Measurements from ENCODE around the gene C2.
"Not testable (repeated sequence)": the region's sequence is repeated elsewhere in the genome, so short reads cannot be mapped to it uniquely, and the experiment has no call there.

The C2 gene

DNA sequence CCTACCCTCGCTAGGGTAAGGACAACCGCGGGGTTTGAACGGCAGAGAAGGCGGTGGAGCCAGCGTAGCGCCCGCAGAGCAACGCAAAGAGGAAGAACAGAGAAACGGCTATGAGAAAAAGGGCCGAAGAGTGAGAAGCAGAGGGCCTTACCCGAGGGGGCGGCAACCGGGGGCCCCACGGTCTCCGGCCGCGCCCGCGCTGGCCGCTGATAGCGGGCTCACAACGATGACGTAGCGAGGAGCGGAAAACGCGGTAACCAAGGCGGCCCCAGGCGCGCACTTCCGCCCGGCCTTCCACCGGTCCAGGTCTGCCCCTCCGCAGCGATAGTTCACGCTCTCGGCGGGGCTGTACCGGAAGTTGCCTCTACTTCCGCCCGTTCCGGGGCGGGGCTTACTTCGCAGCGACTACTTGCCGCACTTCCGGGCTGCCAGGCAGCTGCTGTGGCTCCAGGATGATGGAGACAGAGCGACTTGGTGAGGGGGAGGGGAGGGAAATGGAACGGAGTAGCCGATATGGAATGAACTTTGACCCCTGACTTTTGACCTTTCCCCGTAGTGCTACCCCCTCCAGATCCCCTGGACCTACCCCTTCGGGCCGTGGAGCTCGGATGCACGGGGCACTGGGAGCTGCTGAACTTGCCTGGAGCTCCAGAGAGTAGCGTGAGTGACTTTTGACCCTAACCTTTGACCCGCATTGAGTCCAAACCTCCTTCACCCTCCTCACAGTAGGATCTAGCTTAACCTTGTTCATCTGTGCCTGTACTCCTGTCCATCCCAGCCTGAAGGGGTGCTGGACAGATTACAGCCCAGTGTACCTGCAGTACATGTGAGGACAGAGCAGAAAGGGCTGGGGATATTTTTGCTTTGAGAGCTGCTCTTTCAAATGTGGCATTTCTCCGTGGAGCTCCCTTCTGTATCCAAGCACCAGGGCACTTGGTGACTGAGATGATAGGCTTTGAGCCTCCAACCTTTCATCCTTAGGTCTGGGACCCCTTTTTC is 31.5 kb downstream of the C2 start, which contains the start of the genes NELFE and SKIC2:
NELFE (minus strand) TSS at position 231 of the 999 bp plus-strand sequence. CDS start 525 bp downstream, outside the sequence.
SKIC2 (plus strand) TSS at position 435 of the 999 bp plus-strand sequence; CDS start at position 453, 18 bp downstream.
- DNase-seq: peak; percentile 97 to 98 (median 98)

DNA sequence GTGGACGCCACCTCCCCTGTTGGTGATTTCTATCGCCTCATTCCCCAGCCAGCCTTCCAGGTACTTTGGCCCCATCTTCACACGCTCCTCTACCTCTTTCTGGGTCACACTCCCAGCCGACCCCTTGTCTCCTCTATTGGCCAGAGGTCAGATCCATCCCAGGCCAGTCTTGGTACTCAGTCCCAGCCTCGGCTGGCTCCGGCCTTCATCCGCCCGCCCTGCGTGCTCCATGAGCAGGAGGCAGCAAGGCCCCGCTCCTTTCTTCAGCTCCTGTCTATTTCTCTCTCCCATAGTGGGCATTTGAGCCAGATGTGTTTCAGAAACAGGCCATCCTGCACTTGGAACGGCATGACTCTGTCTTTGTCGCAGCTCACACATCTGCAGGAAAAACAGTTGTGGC is 34.1 kb downstream of the C2 start:
- no peak for DNase-seq

DNA sequence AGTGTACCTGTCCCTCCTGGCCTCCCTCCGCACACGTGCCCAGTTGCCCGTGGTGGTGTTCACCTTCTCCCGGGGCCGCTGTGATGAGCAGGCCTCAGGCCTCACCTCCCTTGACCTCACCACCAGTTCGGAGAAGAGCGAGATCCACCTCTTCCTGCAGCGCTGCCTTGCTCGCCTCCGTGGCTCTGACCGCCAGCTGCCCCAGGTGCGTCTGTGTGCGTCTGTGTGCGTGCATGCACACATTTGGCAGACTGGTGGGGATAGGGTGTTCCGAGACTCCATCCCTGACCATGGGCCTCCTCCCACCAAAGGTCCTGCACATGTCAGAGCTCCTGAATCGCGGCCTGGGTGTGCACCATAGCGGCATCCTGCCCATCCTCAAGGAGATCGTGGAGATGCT is 36.4 kb downstream of the C2 start:
- DNase-seq: no peak

DNA sequence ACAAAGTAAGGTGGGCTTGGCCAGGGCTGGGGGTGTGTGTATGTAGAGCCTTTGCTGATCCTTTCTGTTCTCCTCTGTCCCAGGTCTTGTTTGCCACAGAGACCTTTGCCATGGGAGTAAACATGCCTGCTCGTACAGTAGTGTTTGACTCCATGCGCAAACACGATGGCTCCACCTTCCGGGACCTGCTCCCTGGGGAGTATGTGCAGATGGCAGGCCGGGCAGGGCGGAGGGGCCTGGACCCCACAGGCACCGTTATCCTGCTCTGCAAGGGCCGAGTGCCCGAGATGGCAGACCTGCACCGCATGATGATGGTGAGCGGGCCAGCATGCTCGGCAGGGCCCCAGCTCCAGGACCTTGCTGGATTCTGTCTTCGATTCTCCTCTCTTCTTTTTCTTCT is 38.2 kb downstream of the C2 start:
- no peak for DNase-seq

DNA sequence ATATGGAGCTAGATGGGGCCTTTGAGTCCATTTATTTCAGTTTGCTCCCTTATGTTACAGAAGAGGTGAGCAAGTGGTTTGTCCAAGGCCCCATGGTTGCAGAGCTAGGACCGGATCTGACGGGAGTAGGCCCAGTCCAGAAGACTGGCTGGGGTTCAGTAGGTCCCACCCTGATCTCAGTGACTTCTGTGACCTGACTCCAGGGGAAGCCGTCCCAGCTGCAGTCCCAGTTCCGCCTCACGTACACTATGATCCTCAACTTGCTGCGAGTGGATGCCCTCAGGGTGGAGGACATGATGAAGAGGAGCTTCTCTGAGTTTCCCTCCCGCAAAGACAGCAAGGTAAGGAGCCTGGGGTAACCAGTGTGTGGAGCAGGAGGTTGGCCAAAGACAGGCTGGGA is 39.0 kb downstream of the C2 start:
- DNase-seq: no peak

DNA sequence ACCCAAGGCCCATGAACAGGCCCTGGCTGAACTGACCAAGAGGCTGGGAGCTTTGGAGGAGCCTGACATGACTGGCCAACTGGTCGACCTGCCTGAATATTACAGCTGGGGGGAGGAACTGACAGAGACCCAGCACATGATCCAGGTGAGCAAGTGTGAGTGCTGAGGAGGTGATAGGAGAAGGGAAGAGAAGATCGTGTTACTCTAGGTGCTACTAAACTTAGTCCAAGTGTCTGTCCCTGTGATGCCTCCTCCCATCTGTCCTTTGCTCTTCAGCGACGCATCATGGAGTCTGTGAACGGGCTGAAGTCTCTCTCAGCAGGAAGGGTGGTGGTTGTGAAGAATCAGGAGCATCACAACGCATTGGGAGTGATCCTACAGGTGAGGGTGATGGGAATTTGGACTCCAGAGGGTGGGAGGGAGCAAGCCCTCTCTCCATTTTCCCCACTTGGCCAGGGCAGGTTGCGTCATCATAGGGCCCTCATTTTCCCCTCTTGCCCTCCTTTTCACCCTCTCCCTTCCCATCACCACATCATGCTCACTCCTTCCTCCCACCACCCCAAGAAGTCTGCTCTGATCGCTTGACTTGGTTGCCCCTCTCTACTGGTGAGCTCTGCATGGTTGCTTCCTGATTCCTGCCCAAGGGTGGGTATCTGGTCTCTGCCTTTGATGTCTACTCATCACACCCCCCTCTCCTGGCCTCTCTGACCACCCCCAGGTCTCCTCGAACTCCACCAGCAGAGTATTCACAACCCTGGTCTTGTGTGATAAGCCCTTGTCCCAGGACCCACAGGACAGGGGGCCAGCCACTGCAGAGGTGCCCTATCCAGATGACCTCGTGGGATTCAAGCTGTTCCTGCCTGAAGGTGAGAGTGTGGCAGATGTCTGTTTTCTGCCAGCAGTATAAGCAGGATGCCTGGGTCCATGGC is 39.7 kb downstream of the C2 start:
- no peak for DNase-seq

DNA sequence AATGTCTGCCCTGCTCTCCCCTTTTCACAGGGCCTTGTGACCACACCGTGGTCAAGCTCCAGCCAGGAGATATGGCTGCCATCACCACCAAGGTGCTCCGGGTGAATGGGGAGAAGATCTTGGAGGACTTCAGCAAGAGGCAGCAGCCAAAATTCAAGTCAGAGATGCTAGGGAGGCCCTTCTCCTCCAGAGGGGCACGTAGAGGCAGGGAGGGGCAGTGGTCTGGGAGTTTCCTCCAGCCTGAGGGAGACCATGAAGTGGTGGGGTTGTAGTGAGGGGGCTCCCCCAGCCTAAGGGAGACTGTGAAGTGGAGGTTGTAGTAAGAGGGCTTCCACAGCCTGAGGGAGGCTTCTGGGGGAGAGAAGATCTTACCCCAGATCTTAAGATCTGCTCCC is 40.4 kb downstream of the C2 start:
- no peak for DNase-seq

DNA sequence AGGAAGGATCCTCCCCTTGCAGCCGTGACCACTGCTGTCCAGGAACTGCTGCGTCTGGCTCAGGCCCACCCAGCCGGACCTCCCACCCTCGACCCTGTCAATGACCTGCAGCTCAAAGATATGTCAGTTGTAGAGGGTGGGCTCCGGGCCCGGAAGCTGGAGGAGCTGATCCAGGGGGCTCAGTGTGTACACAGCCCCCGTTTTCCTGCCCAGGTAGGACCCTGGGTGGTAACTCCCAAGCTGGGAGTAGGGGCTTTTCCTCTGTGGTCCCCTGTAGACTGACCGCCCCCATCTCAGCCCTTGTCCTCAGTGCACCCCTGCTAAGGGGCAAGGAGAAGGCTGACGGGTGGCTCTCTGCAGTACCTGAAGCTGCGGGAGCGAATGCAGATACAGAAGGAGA is 40.8 kb downstream of the C2 start:
- DNase-seq: no peak

DNA sequence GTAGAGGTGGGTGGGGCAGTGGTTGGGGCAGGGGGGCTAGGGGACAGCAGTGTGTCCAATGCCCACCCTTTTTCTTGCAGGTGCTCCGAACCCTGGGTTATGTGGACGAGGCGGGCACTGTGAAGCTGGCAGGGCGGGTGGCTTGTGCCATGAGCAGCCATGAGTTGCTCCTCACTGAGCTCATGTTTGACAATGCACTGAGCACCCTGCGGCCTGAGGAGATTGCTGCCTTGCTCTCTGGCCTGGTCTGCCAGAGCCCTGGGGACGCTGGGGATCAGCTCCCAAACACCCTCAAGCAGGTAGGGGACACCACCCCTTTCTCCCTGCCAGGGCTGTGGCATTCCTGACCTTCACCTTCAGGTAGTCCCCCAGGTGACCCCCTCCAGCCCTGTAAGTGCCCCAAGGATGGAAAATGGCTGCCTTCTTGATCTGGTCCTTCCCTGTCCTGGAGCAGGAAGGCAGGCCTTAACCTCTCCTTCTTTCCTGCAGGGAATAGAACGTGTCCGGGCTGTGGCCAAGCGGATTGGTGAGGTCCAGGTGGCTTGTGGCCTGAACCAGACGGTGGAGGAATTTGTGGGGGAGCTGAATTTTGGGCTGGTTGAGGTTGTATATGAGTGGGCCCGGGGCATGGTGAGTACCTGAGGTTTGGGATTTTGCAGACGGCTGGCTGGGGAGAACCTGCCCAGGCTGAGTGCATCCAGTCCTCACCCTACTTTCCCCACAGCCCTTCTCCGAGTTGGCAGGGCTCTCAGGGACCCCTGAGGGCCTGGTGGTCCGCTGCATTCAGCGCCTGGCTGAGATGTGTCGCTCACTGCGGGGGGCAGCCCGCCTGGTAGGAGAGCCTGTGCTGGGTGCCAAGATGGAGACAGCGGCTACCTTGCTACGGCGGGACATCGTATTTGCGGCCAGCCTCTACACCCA is 41.5 kb downstream of the C2 start:
- DNase-seq: no peak

DNA sequence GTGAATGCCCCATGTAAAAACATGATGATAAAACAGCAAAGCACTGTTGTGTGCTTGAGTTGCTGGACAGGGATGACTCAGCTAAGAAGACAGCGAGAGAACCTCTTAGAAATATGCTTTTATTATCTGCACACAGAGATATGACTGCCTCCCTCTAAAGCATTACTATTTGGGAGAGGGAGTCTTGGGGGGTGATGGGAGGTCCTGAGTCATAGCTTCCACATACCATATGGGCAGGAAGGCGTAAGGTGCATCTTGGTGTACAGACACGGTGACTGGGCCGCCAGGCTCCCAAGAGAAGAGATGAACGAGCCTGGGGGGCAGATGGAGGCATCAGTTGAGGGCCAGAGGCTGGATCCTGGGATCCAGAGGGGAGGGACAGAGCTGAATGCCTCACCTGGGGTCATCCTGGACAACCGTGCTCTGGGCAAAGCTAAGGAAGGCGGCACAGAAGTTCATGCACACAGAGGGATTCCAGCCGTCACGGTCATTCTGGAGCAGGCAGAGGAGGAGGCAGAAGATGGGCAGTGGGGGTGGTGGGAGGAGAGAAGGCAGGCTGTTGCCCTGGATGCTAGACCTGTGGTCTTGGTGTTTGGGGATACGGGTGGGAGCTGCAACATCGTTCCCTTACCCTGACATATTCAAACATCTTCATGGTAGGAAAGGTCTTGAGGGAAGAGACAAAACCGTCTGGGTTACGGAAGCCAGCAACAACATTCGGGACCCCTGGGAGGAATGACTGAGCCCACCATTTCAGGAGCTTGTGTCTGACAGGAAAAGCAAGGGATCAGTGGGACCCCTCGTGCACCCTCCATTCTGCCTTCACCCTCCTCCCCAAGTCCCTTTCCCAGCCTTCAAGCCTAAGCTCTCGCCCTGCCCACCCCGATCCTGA is 42.4 kb downstream of the C2 start:
- DNase-seq: no peak

DNA sequence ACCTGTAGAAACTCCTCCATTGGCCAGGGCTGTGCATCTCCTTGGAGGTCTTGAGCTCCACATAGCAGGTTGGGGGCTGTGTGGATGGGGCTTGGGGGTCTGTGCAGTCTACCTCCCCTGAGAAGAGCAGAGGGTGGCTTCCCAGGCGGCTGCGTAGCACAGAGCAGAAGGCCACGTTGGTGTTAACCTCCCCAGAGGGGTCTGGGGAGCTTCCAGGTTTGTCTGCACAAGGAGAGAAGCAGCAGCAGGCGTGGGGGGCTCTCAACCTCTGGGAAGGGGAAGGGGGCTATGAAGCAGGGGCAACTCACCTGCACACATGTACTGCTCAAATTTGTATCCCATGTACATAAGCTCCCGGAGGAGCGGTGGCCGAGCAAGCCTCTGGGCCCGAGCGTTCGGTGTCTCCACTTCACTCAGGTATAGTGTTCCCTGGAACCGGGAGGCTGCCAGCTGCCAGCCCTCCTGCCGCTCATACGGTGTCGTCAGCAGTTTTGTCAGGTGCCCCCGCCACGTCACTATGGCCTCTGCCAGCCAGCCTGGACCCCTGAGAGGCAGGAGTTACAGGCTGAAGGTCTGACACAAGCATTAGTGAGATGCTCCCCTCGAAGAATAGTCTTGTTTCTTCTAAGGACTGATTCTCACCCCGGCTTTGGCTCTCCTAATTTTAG is 43.2 kb downstream of the C2 start:
- DNase-seq: no peak

DNA sequence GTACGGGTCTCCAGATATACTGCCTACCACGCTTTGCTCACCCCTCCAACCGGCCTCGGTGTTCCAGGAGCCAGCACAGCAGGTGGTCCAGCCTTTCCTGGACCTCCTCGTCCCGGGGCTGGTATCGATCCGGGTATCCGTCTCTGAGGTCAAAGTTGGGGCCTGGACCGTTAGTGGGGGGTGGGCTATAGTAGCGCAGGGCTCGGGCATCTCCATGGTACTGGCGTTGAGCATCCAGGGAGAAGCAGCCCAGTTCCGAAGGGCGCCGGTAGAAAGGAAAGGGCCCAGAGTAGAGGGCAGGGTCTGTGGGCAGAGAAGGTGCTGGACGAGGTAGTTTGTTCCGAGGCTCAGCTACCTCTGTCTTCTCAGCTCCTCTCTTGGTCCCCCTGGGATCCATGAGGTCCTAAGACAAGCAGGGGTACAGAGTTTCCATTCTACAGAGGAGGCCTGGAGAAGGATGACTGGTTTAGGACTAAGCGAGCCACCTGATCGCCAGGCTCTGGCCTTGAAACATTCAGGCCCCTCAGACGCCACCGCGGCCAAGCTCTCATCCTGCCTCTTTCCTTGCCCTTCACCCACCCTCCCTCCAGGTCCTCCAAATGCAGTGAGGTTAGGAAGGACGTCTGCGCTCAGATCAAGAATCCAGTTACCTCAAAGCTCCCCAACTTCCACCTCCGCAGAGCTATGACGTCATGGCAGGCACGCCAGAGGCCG is 43.9 kb downstream of the C2 start:
- DNase-seq: no peak

DNA sequence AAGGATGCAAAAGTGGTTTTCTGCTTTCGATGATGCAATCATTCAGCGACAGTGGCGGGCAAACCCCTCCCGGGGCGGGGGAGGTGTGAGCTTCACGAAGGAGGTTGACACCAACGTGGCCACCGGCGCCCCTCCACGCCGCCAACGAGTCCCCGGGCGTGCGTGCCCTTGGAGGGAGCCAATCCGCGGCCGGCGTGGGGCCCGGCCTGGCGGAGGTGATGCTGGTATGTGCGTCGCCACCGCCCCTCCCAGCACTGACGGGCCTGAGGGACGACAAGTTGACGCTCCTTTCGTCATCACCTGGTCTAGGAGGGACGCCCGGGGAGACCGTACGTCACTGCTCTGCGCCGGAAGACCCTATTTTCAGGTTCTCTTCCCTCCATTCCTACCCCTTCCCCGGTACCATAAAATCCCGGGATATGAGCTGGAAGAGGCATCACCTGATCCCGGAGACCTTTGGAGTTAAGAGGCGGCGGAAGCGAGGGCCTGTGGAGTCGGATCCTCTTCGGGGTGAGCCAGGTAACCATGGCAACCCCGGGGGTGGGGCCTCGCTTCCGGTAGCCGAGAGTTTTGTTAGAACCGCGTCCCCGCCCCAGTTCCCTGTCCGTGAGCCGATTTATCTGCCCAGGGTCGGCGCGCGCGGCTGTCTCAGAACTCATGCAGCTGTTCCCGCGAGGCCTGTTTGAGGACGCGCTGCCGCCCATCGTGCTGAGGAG is 44.6 kb downstream of the C2 start, which contains the start of gene DXO:
DXO (minus strand) TSS at position 146 of the 716 bp plus-strand sequence. CDS start 463 bp downstream, outside the sequence.
- peak; percentile 93 to 94 (median 94) for DNase-seq

DNA sequence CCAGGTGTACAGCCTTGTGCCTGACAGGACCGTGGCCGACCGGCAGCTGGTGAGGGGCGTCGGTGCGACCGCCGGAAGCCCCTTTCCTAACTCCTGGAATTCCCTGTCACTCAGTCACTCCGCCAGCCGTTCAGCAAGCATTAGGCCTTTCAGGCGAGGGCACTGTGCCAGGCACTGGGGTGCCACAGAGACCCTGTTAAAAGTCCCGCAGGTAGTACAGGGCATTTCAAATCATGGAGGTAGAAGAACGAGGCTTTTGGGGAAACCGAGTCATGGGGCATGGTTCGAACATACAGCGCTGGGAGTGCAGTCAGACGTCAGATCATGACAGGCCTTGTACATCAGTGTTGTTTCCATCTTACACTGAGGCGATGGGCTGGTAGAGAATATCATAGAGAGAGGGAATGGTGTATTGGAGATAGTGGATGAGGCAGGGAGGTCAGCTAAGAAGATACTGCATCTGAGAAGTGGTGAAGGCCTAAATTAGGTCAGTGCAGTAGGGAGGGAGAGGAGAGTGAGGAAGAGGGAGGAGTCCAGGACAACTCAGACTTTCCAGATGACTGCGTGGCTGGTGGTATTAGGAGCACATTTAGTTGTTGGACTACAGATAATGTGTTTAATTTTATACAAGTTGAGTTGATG is 45.3 kb downstream of the C2 start:
- DNase-seq: no peak

DNA sequence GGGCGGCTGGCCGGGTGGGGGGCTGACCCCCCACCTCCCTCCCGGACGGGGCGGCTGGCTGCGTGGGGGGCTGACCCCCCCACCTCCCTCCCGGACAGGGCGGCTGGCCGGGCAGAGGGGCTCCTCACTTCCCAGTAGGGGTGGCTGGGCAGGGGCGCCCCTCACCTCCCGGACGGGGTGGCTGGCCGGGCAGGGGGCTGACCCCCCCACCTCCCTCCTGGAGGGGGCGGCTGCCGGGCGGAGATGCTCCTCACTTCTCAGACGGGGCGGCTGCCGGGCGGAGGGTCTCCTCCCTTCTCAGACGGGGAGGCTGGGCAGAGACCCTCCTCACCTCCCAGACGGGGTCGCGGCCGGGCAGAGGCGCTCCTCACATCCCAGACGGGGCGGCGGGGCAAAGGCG is 48.5 kb downstream of the C2 start:
- DNase-seq: not testable (repeated sequence)

DNA sequence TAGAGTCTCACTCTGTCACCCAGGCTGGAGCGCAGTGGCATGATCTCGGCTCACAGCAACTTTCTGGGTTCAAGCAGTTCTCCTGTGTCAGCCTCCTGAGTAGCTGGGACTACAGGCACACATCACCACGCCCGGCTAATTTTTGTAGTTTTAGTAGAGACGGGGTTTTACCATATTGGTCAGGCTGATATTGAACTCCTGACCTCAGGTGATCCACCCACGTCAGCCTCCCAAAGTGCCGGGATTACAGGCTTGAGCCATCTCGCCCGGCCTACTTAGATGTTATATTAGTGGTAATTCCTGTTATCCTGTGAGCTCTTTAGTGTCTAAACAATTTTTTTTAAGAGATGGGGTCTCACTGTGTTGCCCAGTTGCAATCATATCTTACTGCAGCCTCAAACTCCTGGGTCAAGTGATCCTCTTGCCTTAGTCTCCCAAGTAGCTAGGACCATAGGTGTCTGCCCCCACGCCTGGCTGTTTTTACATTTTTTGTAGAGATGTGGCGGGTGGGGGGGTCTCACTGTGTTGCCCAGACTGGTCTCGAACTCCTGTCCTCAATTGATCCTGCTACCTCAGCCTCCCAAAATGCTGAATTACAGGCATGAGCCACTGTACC is 50.4 kb downstream of the C2 start:
- no peak for DNase-seq

DNA sequence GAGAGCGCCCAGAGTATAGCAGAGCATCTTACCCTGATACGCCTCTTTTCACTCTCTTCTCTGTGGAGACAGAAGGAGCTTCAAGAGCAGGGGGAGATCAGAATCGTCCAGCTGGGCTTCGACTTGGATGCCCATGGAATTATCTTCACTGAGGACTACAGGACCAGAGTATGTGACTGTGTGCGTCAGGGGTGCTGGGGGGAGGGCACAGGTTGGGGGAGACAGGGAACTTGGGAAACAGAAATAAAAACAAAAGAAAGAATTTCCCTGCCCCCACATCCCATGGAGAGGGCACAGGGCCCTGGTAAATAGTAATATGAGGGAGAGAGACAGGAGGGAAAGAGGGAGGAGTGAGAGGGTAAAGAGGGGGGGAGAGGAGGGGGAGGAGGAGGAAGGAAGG is 51.3 kb downstream of the C2 start:
- no peak for DNase-seq

Data from activated CD4-positive, CD25-positive, alpha-beta regulatory T cell (primary cell).